GM23338 (cell line): Measurements from ENCODE around the gene USP35. TPM values are rescaled to one million over a fixed set of nuclear protein-coding genes. Genes with fewer than 3 reads are reported as not detected.
A peak's percentile ranks its signal among the peaks of the same experiment; 100 is the strongest.

Experiments
- ATAC-seq: fragments of 200-7000 bp; cut with Tn5 transposase; 3 replicates; pipeline ENCODE4 v1.9.1; 2020
- DNase-seq: peaks from one replicate; pipeline ENCODE4 v3.0.0-alpha.2; 2015; ENCODE audit warnings: low spot score
- H2AFZ ChIP-seq: fragments of 200-600 bp; sonication (generic); 2 replicates; pipeline ENCODE4 v1.8.0; 2016; ENCODE audit warnings: antibody characterized with exemption, mild to moderate bottlenecking, moderate library complexity
- H3F3A ChIP-seq: fragments of 200-600 bp; sonication (generic); replicated peaks from 2 replicates; pipeline ENCODE4 v1.8.0; 2017; ENCODE audit warnings: antibody characterized with exemption, mixed run types, low read depth
- H3K27ac ChIP-seq: fragments of 200-600 bp; sonication (generic); 2 replicates; pipeline ENCODE4 v1.6.1; 2016; ENCODE audit warnings: low read depth
- H3K27me3 ChIP-seq: fragments of 200-600 bp; sonication (generic); 2 replicates; pipeline ENCODE4 v1.8.0; 2016; ENCODE audit warnings: mild to moderate bottlenecking, mixed run types, moderate library complexity; ENCODE audit not compliant: insufficient read depth
- H3K36me3 ChIP-seq: fragments of 200-600 bp; sonication (generic); 2 replicates; pipeline ENCODE4 v1.8.0; 2016; ENCODE audit warnings: mild to moderate bottlenecking; ENCODE audit not compliant: insufficient read depth
- H3K4me1 ChIP-seq: fragments of 200-600 bp; sonication (generic); 2 replicates; pipeline ENCODE4 v1.8.0; 2016; ENCODE audit warnings: mild to moderate bottlenecking, moderate library complexity; ENCODE audit not compliant: insufficient read depth
- H3K4me2 ChIP-seq: fragments of 200-600 bp; sonication (generic); 2 replicates; pipeline ENCODE4 v1.7.1; 2017; ENCODE audit warnings: mixed run types
- H3K4me3 ChIP-seq: fragments of 200-600 bp; sonication (generic); 2 replicates; pipeline ENCODE4 v1.6.1; 2016; ENCODE audit warnings: mixed run types
- H3K79me2 ChIP-seq: fragments of 200-600 bp; sonication (generic); replicated peaks from 2 replicates; pipeline ENCODE4 v1.8.0; 2017; ENCODE audit warnings: mild to moderate bottlenecking; ENCODE audit not compliant: insufficient read depth
- H3K9me2 ChIP-seq: fragments of 200-600 bp; sonication (generic); 2 replicates; pipeline ENCODE4 v1.8.0; 2017; ENCODE audit not compliant: insufficient read depth
- H4K20me1 ChIP-seq: fragments of 200-600 bp; sonication (generic); replicated peaks from 2 replicates; pipeline ENCODE4 v1.8.0; 2017; ENCODE audit warnings: mild to moderate bottlenecking; ENCODE audit not compliant: insufficient read depth
- H3K27ac Mint-ChIP-seq: 2 replicates; pipeline ENCODE4 v1.8.0; 2020; ENCODE audit warnings: inconsistent platforms, mild to moderate bottlenecking, moderate library complexity, mixed read lengths
- H3K27me3 Mint-ChIP-seq: 3 replicates; pipeline ENCODE4 v1.8.0; 2022; ENCODE audit warnings: low read depth, mild to moderate bottlenecking, moderate library complexity, mixed read lengths, inconsistent platforms; ENCODE audit not compliant: insufficient read depth, poor library complexity
- H3K36me3 Mint-ChIP-seq: 3 replicates; pipeline ENCODE4 v1.8.0; 2021; ENCODE audit warnings: low read depth, mild to moderate bottlenecking, inconsistent platforms, moderate library complexity, mixed read lengths
- H3K4me1 Mint-ChIP-seq: 3 replicates; pipeline ENCODE4 v1.8.0; 2020; ENCODE audit warnings: mild to moderate bottlenecking, inconsistent platforms, mixed read lengths
- H3K4me3 Mint-ChIP-seq: 3 replicates; pipeline ENCODE4 v1.8.0; 2021; ENCODE audit warnings: moderate library complexity, mild to moderate bottlenecking, inconsistent platforms, mixed read lengths
- H3K9me3 Mint-ChIP-seq: 3 replicates; pipeline ENCODE4 v1.8.0; 2020; ENCODE audit warnings: moderate library complexity, mild to moderate bottlenecking, inconsistent platforms, mixed read lengths
- CREB1 ChIP-seq: fragments of 250-450 bp; sonication (Bioruptor Pico); IDR thresholded peaks from 2 replicates; pipeline ENCODE4 v1.5.0; 2020; ENCODE audit warnings: low read depth, mild to moderate bottlenecking, moderate library complexity
- EZH2 ChIP-seq: fragments of 200-600 bp; sonication (generic); IDR thresholded peaks from one replicate; pipeline ENCODE4 v1.8.0; 2017; ENCODE audit warnings: antibody characterized with exemption, mild to moderate bottlenecking, low read depth; ENCODE audit not compliant: unreplicated experiment
- EZH2phosphoT487 ChIP-seq: fragments of 200-600 bp; sonication (generic); IDR thresholded peaks from one replicate; pipeline ENCODE4 v1.8.1; 2018; ENCODE audit warnings: antibody characterized with exemption; ENCODE audit not compliant: unreplicated experiment
- JUNB ChIP-seq: IDR thresholded peaks from one replicate; pipeline ENCODE4 v1.6.1; 2016; ENCODE audit warnings: antibody characterized with exemption; ENCODE audit not compliant: unreplicated experiment
- NANOG ChIP-seq: IDR thresholded peaks from 2 replicates; pipeline ENCODE4 v1.6.1; 2016; ENCODE audit warnings: antibody characterized with exemption, borderline replicate concordance
- ZNF114 ChIP-seq: fragments of 250-450 bp; sonication (Bioruptor Pico); IDR thresholded peaks from 2 replicates; pipeline ENCODE4 v1.5.0; 2020; ENCODE audit warnings: mild to moderate bottlenecking, moderate library complexity
- polyA plus RNA-seq: library from polyadenylated mRNA; unstranded; fragments of >200 nt; fragmentation: Nextera tagmentation; extraction: Ambion mirVana; gene quantifications from 2 replicates; pipeline ENCODE4 v1.2.1, GENCODE V29; 2016
- total RNA-seq: library from RNA; depleted of rRNA; stranded (reverse); fragments of >200 nt; shearing (Covaris generic); gene quantifications from 2 replicates; pipeline ENCODE4 v1.2.3, GENCODE V29; 2014
- TF ChIP-seq, protein P1 (sequence below): fragments of 250-450 bp; sonication (Bioruptor Pico); IDR thresholded peaks from 2 replicates; pipeline ENCODE4 v1.5.0; 2020; ENCODE audit warnings: mild to moderate bottlenecking, moderate library complexity
- TF ChIP-seq, protein P2 (sequence below), 2 experiments: fragments of 200-600 bp in 1 of 2; sonication (generic) in 1 of 2; conservative IDR thresholded peaks; 2 replicates each; pipeline versions ENCODE4 v1.5.1 to v1.6.1; 2016 to 2017; ENCODE audit warnings: antibody characterized with exemption in 2 of 2, low read depth in 2 of 2, mild to moderate bottlenecking in 2 of 2, moderate library complexity in 1 of 2

USP35 gene
- total and polyA plus RNA-seq, 2 experiments from 2014 or later: 2.5 to 10.7 TPM

GRCh38 chr11:78190374-78190773 is 1.7 kb downstream of the USP35 start (continued):
- TF ChIP-seq, protein P1, sequence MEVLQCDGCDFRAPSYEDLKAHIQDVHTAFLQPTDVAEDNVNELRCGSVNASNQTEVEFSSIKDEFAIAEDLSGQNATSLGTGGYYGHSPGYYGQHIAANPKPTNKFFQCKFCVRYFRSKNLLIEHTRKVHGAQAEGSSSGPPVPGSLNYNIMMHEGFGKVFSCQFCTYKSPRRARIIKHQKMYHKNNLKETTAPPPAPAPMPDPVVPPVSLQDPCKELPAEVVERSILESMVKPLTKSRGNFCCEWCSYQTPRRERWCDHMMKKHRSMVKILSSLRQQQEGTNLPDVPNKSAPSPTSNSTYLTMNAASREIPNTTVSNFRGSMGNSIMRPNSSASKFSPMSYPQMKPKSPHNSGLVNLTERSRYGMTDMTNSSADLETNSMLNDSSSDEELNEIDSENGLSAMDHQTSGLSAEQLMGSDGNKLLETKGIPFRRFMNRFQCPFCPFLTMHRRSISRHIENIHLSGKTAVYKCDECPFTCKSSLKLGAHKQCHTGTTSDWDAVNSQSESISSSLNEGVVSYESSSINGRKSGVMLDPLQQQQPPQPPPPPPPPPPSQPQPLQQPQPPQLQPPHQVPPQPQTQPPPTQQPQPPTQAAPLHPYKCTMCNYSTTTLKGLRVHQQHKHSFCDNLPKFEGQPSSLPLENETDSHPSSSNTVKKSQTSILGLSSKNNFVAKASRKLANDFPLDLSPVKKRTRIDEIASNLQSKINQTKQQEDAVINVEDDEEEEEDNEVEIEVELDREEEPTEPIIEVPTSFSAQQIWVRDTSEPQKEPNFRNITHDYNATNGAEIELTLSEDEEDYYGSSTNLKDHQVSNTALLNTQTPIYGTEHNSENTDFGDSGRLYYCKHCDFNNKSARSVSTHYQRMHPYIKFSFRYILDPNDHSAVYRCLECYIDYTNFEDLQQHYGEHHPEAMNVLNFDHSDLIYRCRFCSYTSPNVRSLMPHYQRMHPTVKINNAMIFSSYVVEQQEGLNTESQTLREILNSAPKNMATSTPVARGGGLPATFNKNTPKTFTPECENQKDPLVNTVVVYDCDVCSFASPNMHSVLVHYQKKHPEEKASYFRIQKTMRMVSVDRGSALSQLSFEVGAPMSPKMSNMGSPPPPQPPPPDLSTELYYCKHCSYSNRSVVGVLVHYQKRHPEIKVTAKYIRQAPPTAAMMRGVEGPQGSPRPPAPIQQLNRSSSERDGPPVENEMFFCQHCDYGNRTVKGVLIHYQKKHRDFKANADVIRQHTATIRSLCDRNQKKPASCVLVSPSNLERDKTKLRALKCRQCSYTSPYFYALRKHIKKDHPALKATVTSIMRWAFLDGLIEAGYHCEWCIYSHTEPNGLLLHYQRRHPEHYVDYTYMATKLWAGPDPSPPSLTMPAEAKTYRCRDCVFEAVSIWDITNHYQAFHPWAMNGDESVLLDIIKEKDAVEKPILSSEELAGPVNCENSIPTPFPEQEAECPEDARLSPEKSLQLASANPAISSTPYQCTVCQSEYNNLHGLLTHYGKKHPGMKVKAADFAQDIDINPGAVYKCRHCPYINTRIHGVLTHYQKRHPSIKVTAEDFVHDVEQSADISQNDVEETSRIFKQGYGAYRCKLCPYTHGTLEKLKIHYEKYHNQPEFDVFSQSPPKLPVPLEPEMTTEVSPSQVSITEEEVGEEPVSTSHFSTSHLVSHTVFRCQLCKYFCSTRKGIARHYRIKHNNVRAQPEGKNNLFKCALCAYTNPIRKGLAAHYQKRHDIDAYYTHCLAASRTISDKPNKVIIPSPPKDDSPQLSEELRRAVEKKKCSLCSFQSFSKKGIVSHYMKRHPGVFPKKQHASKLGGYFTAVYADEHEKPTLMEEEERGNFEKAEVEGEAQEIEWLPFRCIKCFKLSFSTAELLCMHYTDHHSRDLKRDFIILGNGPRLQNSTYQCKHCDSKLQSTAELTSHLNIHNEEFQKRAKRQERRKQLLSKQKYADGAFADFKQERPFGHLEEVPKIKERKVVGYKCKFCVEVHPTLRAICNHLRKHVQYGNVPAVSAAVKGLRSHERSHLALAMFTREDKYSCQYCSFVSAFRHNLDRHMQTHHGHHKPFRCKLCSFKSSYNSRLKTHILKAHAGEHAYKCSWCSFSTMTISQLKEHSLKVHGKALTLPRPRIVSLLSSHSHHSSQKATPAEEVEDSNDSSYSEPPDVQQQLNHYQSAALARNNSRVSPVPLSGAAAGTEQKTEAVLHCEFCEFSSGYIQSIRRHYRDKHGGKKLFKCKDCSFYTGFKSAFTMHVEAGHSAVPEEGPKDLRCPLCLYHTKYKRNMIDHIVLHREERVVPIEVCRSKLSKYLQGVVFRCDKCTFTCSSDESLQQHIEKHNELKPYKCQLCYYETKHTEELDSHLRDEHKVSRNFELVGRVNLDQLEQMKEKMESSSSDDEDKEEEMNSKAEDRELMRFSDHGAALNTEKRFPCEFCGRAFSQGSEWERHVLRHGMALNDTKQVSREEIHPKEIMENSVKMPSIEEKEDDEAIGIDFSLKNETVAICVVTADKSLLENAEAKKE: no peak
- no peak for TF ChIP-seq JUNB

DNA sequence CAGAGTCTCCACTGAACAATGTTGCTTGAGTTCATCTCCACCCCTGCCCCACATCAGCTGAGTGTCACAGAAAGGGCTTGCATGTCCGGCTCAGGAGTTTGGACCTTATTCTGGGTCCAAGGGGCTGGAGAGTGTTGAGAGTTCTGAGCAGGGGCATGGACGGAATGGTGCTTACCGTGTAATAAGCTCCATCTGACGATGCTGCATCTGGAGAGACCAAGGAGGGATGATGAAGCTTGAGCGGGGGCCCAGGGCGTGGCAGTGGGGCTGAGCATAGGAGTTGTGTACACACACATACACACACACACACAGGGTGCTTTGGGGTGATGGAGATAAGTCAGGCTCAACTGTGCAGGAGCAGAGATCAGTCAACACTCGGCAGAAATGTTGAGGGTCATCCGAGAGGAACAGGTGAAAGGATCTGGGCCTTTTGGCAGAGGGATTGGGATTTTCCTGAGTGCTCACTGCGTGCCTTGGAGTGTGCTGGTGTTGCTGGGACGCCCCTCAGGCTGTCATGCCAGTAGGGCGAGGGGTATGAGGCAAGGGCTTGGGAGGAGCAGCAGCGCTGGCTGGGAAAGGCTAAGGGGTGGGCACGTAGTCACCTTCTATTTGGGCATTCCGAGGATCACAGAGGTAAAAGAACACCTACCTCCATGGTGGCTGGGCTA is 2.3 kb downstream of the USP35 start:
- H3K4me3 ChIP-seq: no peak overlapping the region
- Mint-ChIP-seq H3K36me3 (no peaks in the 10 kb centered on the region), H3K27ac (peak overlapping the region; percentile 28; the same call in 1 of the 2 replicates), H3K4me3 (no peak overlapping the region), H3K27me3 (peaks cover 18% of the 10 kb centered on the region), H3K4me1 (peaks cover 21% of the 10 kb centered on the region), H3K9me3 (no peaks in the 10 kb centered on the region)
- no peak overlapping the region for H3K4me2 ChIP-seq
- no peak overlapping the region for H3K27ac ChIP-seq
- H3K36me3 ChIP-seq: no peaks in the 10 kb centered on the region
- no peak overlapping the region for H2AFZ ChIP-seq
- ATAC-seq: no peak
- H3K79me2 ChIP-seq: no peaks in the 10 kb centered on the region
- no peaks in the 10 kb centered on the region for H3K9me2 ChIP-seq
- peaks cover 15% of the 10 kb centered on the region; the same call in 1 of the 2 replicates for H3K4me1 ChIP-seq
- DNase-seq: no peak
- no peaks in the 10 kb centered on the region; the same call in 1 of the 2 replicates for H4K20me1 ChIP-seq
- H3F3A ChIP-seq: 0 out of 2 replicates have a peak, but pooled peaks cover 8% of the 10 kb centered on the region
- no peaks in the 10 kb centered on the region for H3K27me3 ChIP-seq
- TF ChIP-seq EZH2phosphoT487: no peak
- no peak for TF ChIP-seq NANOG
- TF ChIP-seq ZNF114 (CRISPR knock-in tag): no peak
- TF ChIP-seq, protein P2, sequence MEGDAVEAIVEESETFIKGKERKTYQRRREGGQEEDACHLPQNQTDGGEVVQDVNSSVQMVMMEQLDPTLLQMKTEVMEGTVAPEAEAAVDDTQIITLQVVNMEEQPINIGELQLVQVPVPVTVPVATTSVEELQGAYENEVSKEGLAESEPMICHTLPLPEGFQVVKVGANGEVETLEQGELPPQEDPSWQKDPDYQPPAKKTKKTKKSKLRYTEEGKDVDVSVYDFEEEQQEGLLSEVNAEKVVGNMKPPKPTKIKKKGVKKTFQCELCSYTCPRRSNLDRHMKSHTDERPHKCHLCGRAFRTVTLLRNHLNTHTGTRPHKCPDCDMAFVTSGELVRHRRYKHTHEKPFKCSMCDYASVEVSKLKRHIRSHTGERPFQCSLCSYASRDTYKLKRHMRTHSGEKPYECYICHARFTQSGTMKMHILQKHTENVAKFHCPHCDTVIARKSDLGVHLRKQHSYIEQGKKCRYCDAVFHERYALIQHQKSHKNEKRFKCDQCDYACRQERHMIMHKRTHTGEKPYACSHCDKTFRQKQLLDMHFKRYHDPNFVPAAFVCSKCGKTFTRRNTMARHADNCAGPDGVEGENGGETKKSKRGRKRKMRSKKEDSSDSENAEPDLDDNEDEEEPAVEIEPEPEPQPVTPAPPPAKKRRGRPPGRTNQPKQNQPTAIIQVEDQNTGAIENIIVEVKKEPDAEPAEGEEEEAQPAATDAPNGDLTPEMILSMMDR (conservative IDR thresholded peaks at IDR 0.05; ENCODE audit: low read depth in 2 of 2): no peak
- TF ChIP-seq EZH2: no peak
- no peak for TF ChIP-seq CREB1 (CRISPR knock-in tag)
